Liver (tissue), 9 donors: ENCODE results near the gene FRK. TPM values are rescaled to one million over a fixed set of nuclear protein-coding genes. Genes with fewer than 3 reads are reported as not detected.
"Not testable (repeated sequence)": the region's sequence is repeated elsewhere in the genome, so short reads cannot be mapped to it uniquely, and the experiment has no call there.

Experiments used
- DNase-seq: peaks from one replicate; pipeline ENCODE4 v3.0.0-alpha.2; 2017; ENCODE audit warnings: low spot score
- H3K27ac ChIP-seq, 2 donors: one replicate each; pipeline ENCODE4 v1.7.0; 2013; ENCODE audit warnings: inconsistent platforms in 2 of 2, low read length in 2 of 2, control low read depth in 1 of 2, low read depth in 1 of 2, mild to moderate bottlenecking in 1 of 2
- H3K27me3 ChIP-seq, 4 donors: one replicate each; pipeline versions ENCODE4 v1.6.1 to v1.7.0; 2013; ENCODE audit warnings: low read length in 3 of 4, inconsistent platforms in 1 of 4, mild to moderate bottlenecking in 1 of 4, moderate library complexity in 1 of 4; ENCODE audit not compliant: control insufficient read depth in 4 of 4, insufficient read depth in 4 of 4
- H3K36me3 ChIP-seq, 4 donors: one replicate each; pipeline versions ENCODE4 v1.6.1 to v1.7.0; 2013; ENCODE audit warnings: low read length in 3 of 4, mild to moderate bottlenecking in 3 of 4, low read depth in 1 of 4, moderate library complexity in 1 of 4; ENCODE audit not compliant: control insufficient read depth in 4 of 4, insufficient read depth in 3 of 4
- H3K4me1 ChIP-seq, 4 donors: one replicate each; pipeline versions ENCODE4 v1.6.1 to v1.7.0; 2013; ENCODE audit warnings: low read length in 3 of 4, mild to moderate bottlenecking in 3 of 4, moderate library complexity in 1 of 4; ENCODE audit not compliant: control insufficient read depth in 4 of 4, insufficient read depth in 4 of 4
- H3K4me3 ChIP-seq, 3 donors: one replicate each; pipeline versions ENCODE4 v1.6.1 to v1.7.0; 2013; ENCODE audit warnings: low read length in 3 of 3, control low read depth in 1 of 3, low read depth in 1 of 3, mild to moderate bottlenecking in 1 of 3
- H3K9ac ChIP-seq, 2 donors: one replicate each; pipeline ENCODE4 v1.7.0; 2013; ENCODE audit warnings: low read length in 2 of 2, mild to moderate bottlenecking in 2 of 2, moderate library complexity in 2 of 2, control low read depth in 1 of 2, low read depth in 1 of 2
- H3K9me3 ChIP-seq, 4 donors: one replicate each; pipeline versions ENCODE4 v1.6.1 to v1.7.0; 2013; ENCODE audit warnings: low read length in 3 of 4; ENCODE audit not compliant: control insufficient read depth in 4 of 4
- ATF3 ChIP-seq: IDR thresholded peaks from 2 replicates; pipeline ENCODE4 v1.6.1; 2016; ENCODE audit warnings: antibody characterized with exemption
- EGR1 ChIP-seq, 2 donors: IDR thresholded peaks; 2 replicates each; pipeline ENCODE4 v1.6.1; 2016 to 2018; ENCODE audit warnings: antibody characterized with exemption in 2 of 2, low read depth in 2 of 2
- FOXA1 ChIP-seq: IDR thresholded peaks from 2 replicates; pipeline ENCODE4 v1.6.1; 2016; ENCODE audit warnings: antibody characterized with exemption
- FOXA2 ChIP-seq: IDR thresholded peaks from 2 replicates; pipeline ENCODE4 v1.6.1; 2016; ENCODE audit warnings: antibody characterized with exemption
- GABPA ChIP-seq, 2 donors: IDR thresholded peaks in 1 of 2; conservative IDR thresholded peaks in 1 of 2; 2 replicates each; pipeline ENCODE4 v1.6.1; 2016; ENCODE audit warnings: antibody characterized with exemption in 2 of 2, mild to moderate bottlenecking in 1 of 2, moderate library complexity in 1 of 2
- HNF4A ChIP-seq, 2 donors: conservative IDR thresholded peaks; 2 replicates each; pipeline ENCODE4 v1.6.1; 2016; ENCODE audit warnings: antibody characterized with exemption in 2 of 2, mild to moderate bottlenecking in 2 of 2
- HNF4G ChIP-seq: IDR thresholded peaks from 2 replicates; pipeline ENCODE4 v1.6.1; 2016; ENCODE audit warnings: antibody characterized with exemption
- JUND ChIP-seq, 2 donors: IDR thresholded peaks; 2 replicates each; pipeline ENCODE4 v1.6.1; 2016; ENCODE audit warnings: antibody characterized with exemption in 2 of 2
- MAX ChIP-seq: IDR thresholded peaks from 2 replicates; pipeline ENCODE4 v1.6.1; 2016; ENCODE audit warnings: antibody characterized with exemption
- NR2F2 ChIP-seq: IDR thresholded peaks from 2 replicates; pipeline ENCODE4 v1.6.1; 2016; ENCODE audit warnings: antibody characterized with exemption
- RAD21 ChIP-seq, 2 donors: IDR thresholded peaks; 2 replicates each; pipeline ENCODE4 v1.6.1; 2016; ENCODE audit warnings: antibody characterized with exemption in 2 of 2, mild to moderate bottlenecking in 2 of 2
- REST ChIP-seq: IDR thresholded peaks from 2 replicates; pipeline ENCODE4 v1.6.1; 2016; ENCODE audit warnings: antibody characterized with exemption, mild to moderate bottlenecking
- RXRA ChIP-seq, 2 donors: IDR thresholded peaks; 2 replicates each; pipeline ENCODE4 v1.6.1; 2017 to 2018; ENCODE audit warnings: antibody characterized with exemption in 2 of 2, mild to moderate bottlenecking in 1 of 2
- SP1 ChIP-seq: IDR thresholded peaks from 2 replicates; pipeline ENCODE4 v1.6.1; 2018; ENCODE audit warnings: antibody characterized with exemption, mild to moderate bottlenecking
- TAF1 ChIP-seq: conservative IDR thresholded peaks from 2 replicates; pipeline ENCODE4 v1.6.1; 2016; ENCODE audit warnings: antibody characterized with exemption, mild to moderate bottlenecking
- YY1 ChIP-seq: IDR thresholded peaks from 2 replicates; pipeline ENCODE4 v1.6.1; 2016; ENCODE audit warnings: antibody characterized with exemption, mild to moderate bottlenecking
- ZBTB33 ChIP-seq: IDR thresholded peaks from 2 replicates; pipeline ENCODE4 v1.6.1; 2016; ENCODE audit warnings: antibody characterized with exemption
- WGBS: extraction: QIAGEN DNeasy Blood & Tissue Kit; methylation state at CpG from one replicate; pipeline ENCODE4 v1.1.7; 2013; 5-methylcytosine and 5-hydroxymethylcytosine counted together
- polyA plus RNA-seq, 2 donors: library from polyadenylated mRNA; stranded (reverse) in 1 of 2; unstranded in 1 of 2; fragments of 200-250 nt in 1 of 2; fragments of >200 nt in 1 of 2; fragmentation: Nextera tagmentation in 1 of 2; extraction: Ambion mirVana in 1 of 2; gene quantifications; one replicate each; pipeline versions ENCODE4 v1.2.1 to v1.2.3, GENCODE V29; 2013 to 2015
- total RNA-seq, 2 donors: library from RNA; depleted of rRNA; stranded (reverse); fragments of >200 nt; gene quantifications; one replicate each; pipeline ENCODE4 v1.2.3, GENCODE V29; 2014
- TF ChIP-seq, protein P1 (sequence below): fragments of 150-350 bp; IDR thresholded peaks from 2 replicates; pipeline ENCODE4 v1.5.1; 2017; ENCODE audit warnings: improper control_type of control experiment, low read depth, low read length; ENCODE audit not compliant: missing input control
- donor health status: healthy.
- donor health status: healthy.
- donor health status: healthy.
- donor health status: healthy.
- donor health status: healthy.

FRK gene
- total and polyA plus RNA-seq, 4 donors = 3.6 to 26.8 (median 5.3) TPM

DNA sequence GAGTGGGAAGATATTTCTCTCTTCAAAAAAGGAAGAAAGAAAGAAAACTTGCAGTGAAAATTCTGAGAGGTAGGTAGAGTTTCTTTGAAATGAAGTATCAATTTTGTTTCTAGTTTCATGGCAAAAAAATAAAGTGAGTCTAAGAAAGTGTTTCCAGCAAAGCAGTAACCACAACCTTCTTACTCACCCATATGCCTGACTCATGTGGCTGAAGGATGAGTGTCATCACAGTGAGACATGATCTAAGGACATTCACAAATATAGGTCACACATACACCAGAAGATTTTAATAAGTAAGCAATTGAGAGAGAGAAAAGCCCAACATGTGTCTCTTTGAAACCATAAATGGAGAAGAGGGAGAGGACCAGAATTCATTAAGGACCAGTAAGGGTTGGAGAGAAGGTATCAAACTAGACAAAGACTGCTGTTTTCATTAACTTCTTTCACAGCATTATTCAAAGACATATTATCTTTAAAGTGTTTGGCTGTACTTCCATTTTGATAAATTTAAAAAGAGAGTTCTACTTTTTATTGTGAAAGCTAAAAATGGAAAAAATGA lies 169.5 kb downstream of the FRK start:
- Histone ChIP-seq H3K36me3 (no peaks in the 10 kb centered on the region), H3K27me3 (no peaks in the 10 kb centered on the region), H3K9ac (no peak overlapping the region), H3K4me1 (peaks cover 4 to 24% (median 10%) of the 10 kb centered on the region in 4 donors), H3K4me3 (no peak overlapping the region), H3K27ac (no peak overlapping the region), H3K9me3 (no peaks in the 10 kb centered on the region)
- TF ChIP-seq EGR1 (IDR thresholded peaks at IDR 0.05; ENCODE audit: low read depth in 2 of 2) (no peak), RXRA (IDR thresholded peaks at IDR 0.05) (no peak), MAX (no peak), FOXA2 (no peak), ATF3 (no peak)
- DNase-seq = no peak

GRCh38 chr6:115890238-115890637 lies 170.5 kb downstream of the FRK start:
- Histone ChIP-seq H3K9me3 (no peaks in the 10 kb centered on the region), H3K27me3 (no peaks in the 10 kb centered on the region), H3K9ac (no peak overlapping the region), H3K36me3 (no peaks in the 10 kb centered on the region), H3K4me1 (peaks cover 4 to 17% (median 10%) of the 10 kb centered on the region in 4 donors), H3K27ac (no peak overlapping the region), H3K4me3 (no peak overlapping the region)
- no peak for TF ChIP-seq TAF1
- no peak for TF ChIP-seq HNF4A (conservative IDR thresholded peaks at IDR 0.05)
- TF ChIP-seq EGR1 (IDR thresholded peaks at IDR 0.05; ENCODE audit: low read depth in 2 of 2) = no peak
- no peak for TF ChIP-seq FOXA2
- TF ChIP-seq HNF4G = no peak
- TF ChIP-seq RAD21 (IDR thresholded peaks at IDR 0.05) = no peak
- TF ChIP-seq JUND (IDR thresholded peaks at IDR 0.05) = no peak
- no peak for TF ChIP-seq GABPA (IDR thresholded peaks at IDR 0.05 in 1 of 2, conservative IDR thresholded peaks at IDR 0.05 in 1 of 2)
- TF ChIP-seq MAX = no peak
- no peak for TF ChIP-seq FOXA1
- no peak for TF ChIP-seq SP1
- TF ChIP-seq ZBTB33 = no peak
- no peak for TF ChIP-seq NR2F2
- TF ChIP-seq REST = no peak
- TF ChIP-seq RXRA (IDR thresholded peaks at IDR 0.05) = no peak
- TF ChIP-seq ATF3 = no peak
- TF ChIP-seq, protein P1, sequence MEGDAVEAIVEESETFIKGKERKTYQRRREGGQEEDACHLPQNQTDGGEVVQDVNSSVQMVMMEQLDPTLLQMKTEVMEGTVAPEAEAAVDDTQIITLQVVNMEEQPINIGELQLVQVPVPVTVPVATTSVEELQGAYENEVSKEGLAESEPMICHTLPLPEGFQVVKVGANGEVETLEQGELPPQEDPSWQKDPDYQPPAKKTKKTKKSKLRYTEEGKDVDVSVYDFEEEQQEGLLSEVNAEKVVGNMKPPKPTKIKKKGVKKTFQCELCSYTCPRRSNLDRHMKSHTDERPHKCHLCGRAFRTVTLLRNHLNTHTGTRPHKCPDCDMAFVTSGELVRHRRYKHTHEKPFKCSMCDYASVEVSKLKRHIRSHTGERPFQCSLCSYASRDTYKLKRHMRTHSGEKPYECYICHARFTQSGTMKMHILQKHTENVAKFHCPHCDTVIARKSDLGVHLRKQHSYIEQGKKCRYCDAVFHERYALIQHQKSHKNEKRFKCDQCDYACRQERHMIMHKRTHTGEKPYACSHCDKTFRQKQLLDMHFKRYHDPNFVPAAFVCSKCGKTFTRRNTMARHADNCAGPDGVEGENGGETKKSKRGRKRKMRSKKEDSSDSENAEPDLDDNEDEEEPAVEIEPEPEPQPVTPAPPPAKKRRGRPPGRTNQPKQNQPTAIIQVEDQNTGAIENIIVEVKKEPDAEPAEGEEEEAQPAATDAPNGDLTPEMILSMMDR = no peak
- no peak for TF ChIP-seq YY1
- WGBS = 96% methylated on average over 10 of the region's 10 CpGs
- DNase-seq = no peak

DNA sequence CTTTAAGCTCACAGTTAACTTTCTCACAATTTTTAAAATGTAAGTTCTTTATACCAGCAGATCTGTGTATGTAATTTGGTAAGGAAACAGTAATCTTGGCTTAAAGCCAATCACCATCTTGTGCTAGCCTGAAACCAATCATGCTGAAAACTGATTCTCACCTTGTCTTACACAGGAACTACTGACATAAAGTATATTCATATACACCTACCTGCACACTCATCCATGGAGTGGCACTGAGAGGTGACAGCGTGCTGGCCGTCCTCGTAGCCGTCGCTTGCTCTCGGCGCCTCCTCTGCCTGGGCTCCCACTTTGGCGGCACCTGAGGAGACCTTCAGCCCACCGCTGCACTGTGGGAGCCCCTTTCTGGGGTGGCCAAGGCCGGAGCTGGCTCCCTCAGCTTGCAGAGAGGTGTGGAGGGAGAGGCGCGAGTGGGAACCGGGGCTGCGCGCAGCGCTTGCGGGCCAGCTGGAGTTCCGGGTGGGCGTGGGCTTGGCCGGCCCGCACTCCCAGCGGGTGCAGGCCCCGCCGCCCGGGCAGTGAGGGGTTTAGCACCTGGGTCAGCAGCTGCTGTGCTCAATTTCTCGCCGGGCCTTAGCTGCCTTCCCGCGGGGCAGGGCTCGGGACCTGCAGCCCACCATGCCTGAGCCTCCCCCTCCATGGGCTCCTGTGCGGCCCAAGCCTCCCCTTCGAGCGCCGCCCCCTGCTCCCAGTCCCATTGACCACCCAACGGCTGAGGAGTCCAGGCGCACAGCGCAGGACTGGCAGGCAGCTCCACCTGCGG lies 171.8 kb downstream of the FRK start:
- not testable (repeated sequence) for H3K9me3 ChIP-seq, H3K9ac ChIP-seq, H3K27me3 ChIP-seq, H3K4me3 ChIP-seq, H3K27ac ChIP-seq, H3K36me3 ChIP-seq, H3K4me1 ChIP-seq, DNase-seq
- WGBS = 96% methylated on average over 38 of the region's 38 CpGs
